MM.1S (cell line): ENCODE data around the gene C3orf20.

Experiments
- EZH2 ChIP-seq: fragments of 300-600 bp; sonication (generic); optimal IDR thresholded peaks from 2 replicates; pipeline ENCODE3; 2017; ENCODE audit warnings: low read depth, mild to moderate bottlenecking, antibody characterized with exemption, low read length, mixed read lengths
- EZH2phosphoT487 ChIP-seq: fragments of 300-600 bp; sonication (generic); IDR thresholded peaks from 2 replicates; pipeline ENCODE4 v1.6.1; 2018; ENCODE audit warnings: antibody characterized with exemption, low read length
- TF ChIP-seq, protein P1 (sequence below): fragments of 300-600 bp; sonication (generic); IDR thresholded peaks from 2 replicates; pipeline ENCODE4 v1.5.1; 2016; ENCODE audit warnings: antibody characterized with exemption, low read length, mixed read lengths

DNA sequence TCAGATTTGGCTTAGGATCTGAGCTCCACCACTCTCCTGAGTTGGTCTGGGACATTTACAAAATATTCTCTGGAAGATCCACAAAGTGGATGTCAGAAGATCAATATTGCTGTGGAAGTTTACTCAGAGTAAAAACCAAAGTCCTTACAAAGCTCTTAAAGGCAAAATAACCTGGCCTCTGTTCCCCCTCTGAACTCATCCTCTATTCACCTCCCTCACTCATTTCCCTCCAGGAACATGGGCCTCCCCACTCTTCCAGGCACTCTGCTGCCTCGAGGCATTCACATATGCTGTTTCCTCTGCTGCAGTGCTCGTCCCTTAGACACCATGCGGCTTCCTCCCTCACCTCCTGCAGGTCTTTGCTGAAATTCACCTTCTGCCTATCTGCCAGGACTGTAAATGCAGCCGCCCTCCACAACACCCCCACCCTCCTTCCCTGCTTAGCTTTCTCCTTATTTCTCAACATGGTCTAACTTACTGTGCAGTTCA is 42.5 kb upstream of the C3orf20 start:
- TF ChIP-seq, protein P1, sequence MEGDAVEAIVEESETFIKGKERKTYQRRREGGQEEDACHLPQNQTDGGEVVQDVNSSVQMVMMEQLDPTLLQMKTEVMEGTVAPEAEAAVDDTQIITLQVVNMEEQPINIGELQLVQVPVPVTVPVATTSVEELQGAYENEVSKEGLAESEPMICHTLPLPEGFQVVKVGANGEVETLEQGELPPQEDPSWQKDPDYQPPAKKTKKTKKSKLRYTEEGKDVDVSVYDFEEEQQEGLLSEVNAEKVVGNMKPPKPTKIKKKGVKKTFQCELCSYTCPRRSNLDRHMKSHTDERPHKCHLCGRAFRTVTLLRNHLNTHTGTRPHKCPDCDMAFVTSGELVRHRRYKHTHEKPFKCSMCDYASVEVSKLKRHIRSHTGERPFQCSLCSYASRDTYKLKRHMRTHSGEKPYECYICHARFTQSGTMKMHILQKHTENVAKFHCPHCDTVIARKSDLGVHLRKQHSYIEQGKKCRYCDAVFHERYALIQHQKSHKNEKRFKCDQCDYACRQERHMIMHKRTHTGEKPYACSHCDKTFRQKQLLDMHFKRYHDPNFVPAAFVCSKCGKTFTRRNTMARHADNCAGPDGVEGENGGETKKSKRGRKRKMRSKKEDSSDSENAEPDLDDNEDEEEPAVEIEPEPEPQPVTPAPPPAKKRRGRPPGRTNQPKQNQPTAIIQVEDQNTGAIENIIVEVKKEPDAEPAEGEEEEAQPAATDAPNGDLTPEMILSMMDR: no peak
- TF ChIP-seq EZH2: no peak
- TF ChIP-seq EZH2phosphoT487: no peak
